GM13977 (cell line): Measurements from ENCODE around the gene RBM39.
"Not testable (repeated sequence)": the region's sequence is repeated elsewhere in the genome, so short reads cannot be mapped to it uniquely, and the experiment has no call there.

Experiments used
- DNase-seq: peaks from one replicate; pipeline ENCODE4 v3.0.0; 2012; ENCODE audit warnings: low spot score
- in situ Hi-C: fragments of 300-500 bp; cut with MboI; formaldehyde crosslinking; loops from one replicate; pipeline ENCODE4 v1.12.0; 2022; ENCODE audit warnings: low sequenced_read_pairs, low pct_unique_long_range_greater_than_20kb, mixed read lengths, inconsistent platforms; ENCODE audit not compliant: unreplicated experiment
- TF ChIP-seq, protein P1 (sequence below): IDR thresholded peaks from 2 replicates; pipeline ENCODE4 v1.5.1; 2012; ENCODE audit warnings: mild to moderate bottlenecking, control low read depth; ENCODE audit not compliant: insufficient read depth; ENCODE audit errors: extremely low read depth, missing control alignments

Gene RBM39

DNA sequence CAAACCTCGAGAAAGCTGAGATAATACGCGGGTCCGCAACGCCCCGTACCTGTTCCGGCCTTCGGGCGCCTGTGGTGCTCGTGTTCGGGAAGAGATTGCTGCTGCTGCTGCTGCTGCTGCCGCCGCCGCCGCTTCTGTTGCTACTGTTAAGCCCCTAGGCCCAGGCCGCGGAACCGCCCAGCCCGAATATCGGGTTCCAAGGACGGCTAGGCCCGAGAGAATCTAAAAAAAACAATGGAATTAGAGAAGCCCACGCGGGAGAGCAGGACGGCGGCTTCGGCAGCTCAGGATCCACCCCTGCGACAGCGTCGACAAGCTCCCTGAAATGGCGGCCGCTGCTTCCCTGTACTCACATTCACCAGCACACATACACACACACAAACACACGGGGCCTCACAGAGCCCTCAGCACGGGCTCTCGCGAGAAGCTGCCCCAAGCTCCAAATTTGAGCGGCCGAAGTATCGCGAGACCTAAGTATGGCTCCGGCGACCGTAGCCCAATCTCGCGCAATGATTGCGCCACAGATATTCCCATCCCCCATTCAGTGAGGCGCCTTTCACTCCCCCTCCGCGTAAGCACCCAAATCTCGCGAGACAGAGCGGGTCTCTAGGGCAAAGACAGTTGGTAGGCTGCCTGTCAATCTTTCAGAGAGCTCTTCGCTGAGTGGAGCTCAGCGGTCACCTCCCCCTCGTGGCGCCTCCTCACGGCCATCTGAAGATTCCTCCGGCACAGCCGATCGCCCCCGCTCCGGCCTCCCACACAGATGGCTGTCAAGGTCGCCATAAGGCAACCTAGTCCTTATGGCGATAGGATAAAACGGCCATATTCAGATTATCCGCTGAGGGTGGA is at the start of gene RBM39:
Gene RBM39, minus strand, starts transcription at position 369 of the 849 bp plus-strand sequence. CDS start 1,386 bp downstream, outside the sequence.
- DNase-seq = peak; percentile 90
- in situ Hi-C loops = no loop called here
- TF ChIP-seq, protein P1, sequence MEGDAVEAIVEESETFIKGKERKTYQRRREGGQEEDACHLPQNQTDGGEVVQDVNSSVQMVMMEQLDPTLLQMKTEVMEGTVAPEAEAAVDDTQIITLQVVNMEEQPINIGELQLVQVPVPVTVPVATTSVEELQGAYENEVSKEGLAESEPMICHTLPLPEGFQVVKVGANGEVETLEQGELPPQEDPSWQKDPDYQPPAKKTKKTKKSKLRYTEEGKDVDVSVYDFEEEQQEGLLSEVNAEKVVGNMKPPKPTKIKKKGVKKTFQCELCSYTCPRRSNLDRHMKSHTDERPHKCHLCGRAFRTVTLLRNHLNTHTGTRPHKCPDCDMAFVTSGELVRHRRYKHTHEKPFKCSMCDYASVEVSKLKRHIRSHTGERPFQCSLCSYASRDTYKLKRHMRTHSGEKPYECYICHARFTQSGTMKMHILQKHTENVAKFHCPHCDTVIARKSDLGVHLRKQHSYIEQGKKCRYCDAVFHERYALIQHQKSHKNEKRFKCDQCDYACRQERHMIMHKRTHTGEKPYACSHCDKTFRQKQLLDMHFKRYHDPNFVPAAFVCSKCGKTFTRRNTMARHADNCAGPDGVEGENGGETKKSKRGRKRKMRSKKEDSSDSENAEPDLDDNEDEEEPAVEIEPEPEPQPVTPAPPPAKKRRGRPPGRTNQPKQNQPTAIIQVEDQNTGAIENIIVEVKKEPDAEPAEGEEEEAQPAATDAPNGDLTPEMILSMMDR = peak; percentile 29

DNA sequence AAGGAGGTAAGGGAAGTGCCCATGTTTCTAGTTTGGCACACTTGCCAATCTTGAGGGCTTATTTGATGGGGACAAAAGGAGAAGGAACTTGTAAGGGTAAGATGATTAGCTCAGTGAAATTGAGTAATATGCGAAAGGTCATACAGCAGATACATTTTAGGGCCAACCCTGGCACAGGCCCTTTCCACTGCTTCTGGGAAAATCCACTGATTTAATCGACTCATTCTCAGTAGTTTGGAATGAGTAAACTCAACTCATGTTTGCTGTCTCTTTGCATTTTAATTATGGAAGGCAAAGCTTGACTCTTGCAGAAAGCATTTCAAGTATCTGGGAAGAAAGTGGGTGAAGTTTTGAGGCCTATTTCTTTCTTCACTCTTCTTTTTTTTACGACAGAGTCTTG is 49.8 kb upstream of the RBM39 start:
- in situ Hi-C loops = no loop called here
- no peak for DNase-seq

DNA sequence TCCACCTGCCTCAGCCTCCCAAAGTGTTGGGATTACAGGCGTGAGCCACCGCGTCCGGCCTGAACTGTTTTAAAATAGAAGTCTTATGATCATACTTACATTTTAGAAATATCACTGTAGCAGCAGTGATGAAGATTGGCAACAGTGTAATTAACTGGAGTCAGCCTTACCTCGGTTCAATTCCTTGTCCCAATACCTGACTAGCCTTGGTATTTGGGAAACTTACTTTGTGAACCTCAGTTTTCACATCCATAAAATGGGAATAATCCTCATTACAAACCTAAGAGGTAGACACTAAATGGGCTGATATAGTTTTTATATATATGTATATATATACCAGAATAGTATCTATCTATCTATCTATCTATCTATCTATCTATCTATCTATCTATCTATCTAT is 49.0 kb upstream of the RBM39 start:
- in situ Hi-C loops = no loop called here
- TF ChIP-seq, protein P1 = no peak
- no peak for DNase-seq

More for the DNA sequence above, 49.8 kb upstream of the RBM39 start:
- TF ChIP-seq, protein P1 = no peak

DNA sequence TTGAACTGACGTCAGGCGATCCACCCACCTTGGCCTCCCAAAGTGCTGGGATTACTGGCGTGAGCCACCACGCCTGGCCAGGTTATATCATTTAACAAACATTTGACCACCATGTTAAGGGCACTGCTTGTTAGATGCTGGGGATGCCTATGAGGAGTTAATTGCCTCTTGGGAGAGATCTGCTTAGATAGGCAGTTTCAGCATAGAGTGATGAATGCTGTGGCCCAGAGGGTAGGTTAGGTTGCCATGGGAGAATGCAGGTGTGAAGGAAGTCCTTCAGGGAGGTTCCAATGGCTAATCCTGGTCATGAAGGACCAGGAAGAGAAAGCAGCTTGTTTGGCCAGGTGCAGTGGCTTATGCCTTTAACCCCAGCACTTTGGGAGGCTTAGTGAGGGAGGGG is 46.7 kb upstream of the RBM39 start:
- no peak for DNase-seq
- TF ChIP-seq, protein P1 = no peak
- in situ Hi-C loops = no loop called here

DNA sequence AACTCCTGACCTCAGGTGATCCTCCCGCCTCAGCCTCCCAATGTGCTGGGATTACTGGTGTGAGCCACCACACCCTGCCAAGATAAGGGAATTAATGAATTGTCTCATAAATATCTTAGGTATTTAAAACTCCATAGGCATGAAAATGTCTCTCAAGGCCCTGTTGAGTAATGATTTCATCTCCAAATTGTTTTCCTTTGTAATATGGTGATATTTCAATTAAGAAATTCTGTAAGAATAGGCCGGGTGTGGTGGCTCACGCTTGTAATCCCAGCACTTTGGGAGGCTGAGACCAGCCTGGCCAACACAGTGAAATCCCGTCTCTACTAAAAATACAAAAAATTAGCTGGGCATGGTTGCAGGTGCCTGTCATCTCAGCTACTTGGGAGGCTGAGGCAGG is 43.5 kb upstream of the RBM39 start:
- in situ Hi-C loops, DNase-seq: not testable (repeated sequence)

DNA sequence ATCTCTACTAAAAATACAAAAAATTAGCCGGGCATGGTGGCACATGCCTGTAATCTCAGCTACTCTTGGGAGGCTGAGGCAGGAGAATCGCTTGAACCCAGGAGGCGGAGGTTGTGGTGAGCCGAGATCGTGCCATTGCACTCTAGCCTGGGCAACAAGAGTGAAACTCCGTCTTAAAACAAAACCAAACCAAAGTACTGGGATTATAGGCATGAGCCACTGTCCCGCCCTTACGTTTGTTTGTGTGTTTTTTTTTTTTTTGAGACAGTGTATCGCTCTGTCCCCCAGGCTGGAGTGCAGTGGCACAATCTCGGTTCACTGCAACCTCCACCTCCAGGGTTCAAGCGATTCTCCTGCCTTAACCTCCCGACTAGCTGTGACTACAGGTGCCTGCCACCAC is 41.8 kb upstream of the RBM39 start:
- in situ Hi-C loops, DNase-seq: not testable (repeated sequence)

DNA sequence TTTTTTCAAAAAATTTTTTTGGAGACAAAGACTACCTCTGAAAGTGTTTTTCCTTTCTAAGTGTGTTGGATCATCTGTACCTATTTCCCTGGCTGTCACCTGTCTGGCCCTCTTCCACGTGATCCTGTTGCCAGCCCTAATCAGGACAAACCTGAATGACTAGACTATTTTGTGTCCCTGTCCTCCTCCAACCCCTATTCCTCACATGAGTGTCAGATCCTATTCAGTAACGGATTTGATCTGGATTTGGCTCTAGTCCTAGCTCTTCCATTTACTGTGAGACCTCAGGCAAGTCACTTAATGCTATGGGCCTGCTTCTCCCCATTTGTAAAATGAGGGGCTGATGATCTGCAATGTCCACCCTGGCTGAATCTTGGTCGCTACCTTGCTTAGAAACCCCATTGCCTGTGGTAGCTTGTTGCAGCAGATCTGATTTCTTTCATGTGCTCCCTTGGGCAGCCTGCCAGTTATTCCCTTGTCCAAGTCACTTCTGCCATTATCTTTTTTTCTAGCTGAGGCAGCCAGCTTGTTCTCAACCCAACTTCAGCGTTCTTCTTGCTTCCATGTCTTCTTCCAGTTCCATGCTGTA is 34.5 kb upstream of the RBM39 start:
- no peak for DNase-seq
- in situ Hi-C loops = no loop called here
- TF ChIP-seq, protein P1 = no peak
